GM12891 (cell line): Measurements from ENCODE around the gene YPEL4.
"Not testable (repeated sequence)": the region's sequence is repeated elsewhere in the genome, so short reads cannot be mapped to it uniquely, and the experiment has no call there.

Experiments
- DNase-seq: peaks from one replicate; pipeline ENCODE4 v3.0.0; 2011; ENCODE audit warnings: low spot score; ENCODE audit not compliant: insufficient read length
- FAIRE-seq: peaks from 2 replicates; lab custom pipeline; 2011; peaks lifted over from hg19 to GRCh38; lab: Jason Lieb, UNC
- PAX5 ChIP-seq: IDR thresholded peaks from 2 replicates; pipeline ENCODE4 v1.6.1; 2011; ENCODE audit warnings: low read length, moderate library complexity, mild to moderate bottlenecking; ENCODE audit not compliant: insufficient read depth, severe bottlenecking
- POLR2A ChIP-seq: IDR thresholded peaks from 2 replicates; pipeline ENCODE4 v1.6.1; 2011; ENCODE audit warnings: low read depth, low read length, control low read depth
- POLR2AphosphoS5 ChIP-seq: IDR thresholded peaks from 2 replicates; pipeline ENCODE4 v1.6.1; 2011; ENCODE audit warnings: low read depth, low read length, control low read depth
- POU2F2 ChIP-seq: IDR thresholded peaks from 2 replicates; pipeline ENCODE4 v1.6.1; 2011; ENCODE audit warnings: low read depth, mild to moderate bottlenecking, control low read depth, low read length, moderate library complexity
- SPI1 ChIP-seq: IDR thresholded peaks from 2 replicates; pipeline ENCODE4 v1.6.1; 2011; ENCODE audit warnings: low read depth, low read length, control low read depth
- TAF1 ChIP-seq: IDR thresholded peaks from 2 replicates; pipeline ENCODE4 v1.6.1; 2011; ENCODE audit warnings: low read depth, low read length, control low read depth

The YPEL4 gene

DNA sequence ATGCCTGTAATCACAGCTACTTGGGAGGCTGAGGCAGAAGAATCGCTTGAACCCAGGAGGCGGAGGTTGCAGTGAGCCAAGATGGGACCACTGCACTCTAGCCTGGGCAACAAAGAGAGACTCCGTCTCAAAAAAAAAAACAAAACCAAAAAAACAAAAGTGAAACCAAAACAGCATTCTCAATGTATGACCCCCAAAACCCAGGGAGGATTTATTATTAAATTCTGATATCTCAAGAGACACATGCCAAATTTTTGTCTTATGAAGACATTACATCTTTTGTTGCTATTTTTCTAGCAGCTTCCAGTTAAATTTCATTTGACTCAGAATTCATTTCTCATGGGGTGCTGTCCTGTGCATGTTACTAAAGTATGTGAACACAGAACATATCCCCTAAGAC lies 3.0 kb upstream of the YPEL4 start:
- DNase-seq: no peak
- TF ChIP-seq TAF1 (no peak), PAX5 (no peak), POLR2AphosphoS5 (no peak), POLR2A (no peak), POU2F2 (no peak), SPI1 (no peak)
- FAIRE-seq: no peak

DNA sequence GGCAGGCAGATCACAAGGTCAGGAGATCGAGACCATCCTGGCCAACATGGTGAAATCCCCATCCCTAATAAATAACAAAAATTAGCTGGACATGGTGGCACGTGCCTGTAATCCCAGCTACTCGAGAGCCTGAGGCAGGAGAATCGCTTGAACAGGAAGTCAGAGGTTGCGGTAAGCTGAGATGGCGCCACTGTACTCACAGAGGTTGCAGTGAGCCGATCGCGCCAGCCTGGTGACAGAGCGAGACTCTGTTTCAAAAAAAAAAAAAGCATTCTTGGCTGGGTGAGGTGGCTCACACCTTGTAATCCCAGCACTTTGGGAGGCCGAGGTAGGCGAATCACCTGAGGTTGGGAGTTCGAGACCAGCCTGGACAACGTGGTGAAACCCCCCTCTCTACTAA lies 2.5 kb upstream of the YPEL4 start:
- not testable (repeated sequence) for FAIRE-seq, DNase-seq

DNA sequence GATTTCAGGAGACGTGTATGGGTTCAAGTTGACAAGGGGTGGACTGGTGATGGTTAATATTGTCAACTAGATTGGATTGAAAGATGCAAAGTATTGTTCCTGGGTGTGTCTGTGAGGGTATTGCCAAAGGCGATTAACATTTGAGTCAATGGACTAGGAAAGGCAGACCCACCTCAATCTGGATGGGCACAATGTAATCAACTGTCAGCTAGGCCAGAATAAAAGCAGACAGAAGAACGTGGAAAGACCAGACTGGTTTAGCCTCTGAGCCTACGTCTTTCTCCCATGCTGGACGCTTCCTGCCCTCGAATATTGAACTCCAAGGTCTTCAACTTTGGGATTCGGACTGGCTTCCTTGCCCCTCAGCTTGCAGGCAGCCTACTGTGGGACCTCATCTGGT lies 1.7 kb upstream of the YPEL4 start:
- FAIRE-seq (no peak), DNase-seq (no peak)
- TF ChIP-seq POLR2AphosphoS5 (no peak), POLR2A (no peak), TAF1 (no peak), SPI1 (no peak), PAX5 (no peak), POU2F2 (no peak)

DNA sequence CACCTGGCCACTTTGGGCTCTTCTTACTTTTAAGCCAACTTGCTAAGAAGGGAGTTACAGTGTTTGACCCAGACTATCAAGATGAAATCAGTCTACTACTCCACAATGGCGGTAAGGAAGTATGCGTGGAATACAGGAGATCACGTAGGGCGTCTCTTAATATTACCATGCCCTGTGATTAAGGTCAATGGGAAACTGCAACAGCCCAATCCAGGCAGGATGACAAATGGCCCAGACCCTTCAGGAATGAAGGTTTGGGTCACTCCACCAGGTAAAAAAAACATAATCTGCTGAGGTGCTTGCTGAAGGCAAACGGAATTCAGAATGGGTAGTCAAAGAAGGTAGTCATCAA lies 1.0 kb upstream of the YPEL4 start:
- TF ChIP-seq POLR2A (no peak), POLR2AphosphoS5 (no peak)
- no peak for FAIRE-seq

GRCh38 chr11:57648801-57649735 lies 644 bp downstream of the YPEL4 start:
- TF ChIP-seq POLR2A: no peak
- no peak for TF ChIP-seq TAF1
- no peak for TF ChIP-seq SPI1
- DNase-seq (no peak), FAIRE-seq (no peak)

More for the DNA sequence above, 1.0 kb upstream of the YPEL4 start:
- no peak for DNase-seq

DNA sequence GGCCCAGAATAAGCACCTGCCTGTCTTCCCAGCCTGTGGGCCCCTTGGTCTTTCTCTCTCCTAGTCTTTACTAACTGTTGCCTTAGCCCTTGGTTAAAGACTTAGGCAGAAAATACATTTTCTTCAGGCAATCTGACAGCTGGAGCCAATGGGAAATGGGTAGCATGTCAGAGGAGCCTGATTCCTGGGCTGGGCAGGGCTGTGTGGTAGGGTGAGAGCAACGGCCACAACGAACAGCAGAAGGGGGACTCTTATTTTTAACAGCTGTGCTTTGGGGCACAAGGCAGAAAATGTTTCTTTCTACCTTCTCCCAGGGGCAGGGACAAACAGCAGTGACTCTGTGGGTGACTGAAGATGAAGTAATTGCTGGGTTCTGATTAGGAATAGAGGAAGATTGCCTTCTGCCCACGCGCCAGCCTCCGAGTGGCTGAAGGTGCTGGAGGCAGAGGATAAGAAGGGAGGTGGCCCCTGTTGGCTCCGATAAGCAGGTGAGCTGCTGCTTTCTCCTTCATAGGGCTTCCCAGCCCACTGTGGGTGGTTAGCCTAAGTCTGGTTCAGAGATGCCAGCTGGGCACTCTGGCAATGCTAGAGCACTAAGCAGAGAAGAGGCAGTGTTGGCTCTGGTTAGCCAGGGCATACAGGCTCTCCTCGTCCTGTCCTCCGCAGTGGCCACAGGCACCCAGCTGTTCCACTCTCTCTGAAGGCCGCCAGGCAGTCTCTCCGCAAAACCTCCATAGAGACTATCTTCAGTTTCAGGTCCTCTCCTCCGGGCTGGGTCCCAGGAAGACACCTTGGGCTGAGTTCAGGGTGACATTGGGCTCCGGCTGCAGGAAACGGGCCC lies 1.5 kb downstream of the YPEL4 start:
- no peak for TF ChIP-seq SPI1
- TF ChIP-seq PAX5: no peak
- no peak for TF ChIP-seq POU2F2
- no peak for TF ChIP-seq POLR2AphosphoS5
- no peak for TF ChIP-seq POLR2A
- DNase-seq: no peak

DNA sequence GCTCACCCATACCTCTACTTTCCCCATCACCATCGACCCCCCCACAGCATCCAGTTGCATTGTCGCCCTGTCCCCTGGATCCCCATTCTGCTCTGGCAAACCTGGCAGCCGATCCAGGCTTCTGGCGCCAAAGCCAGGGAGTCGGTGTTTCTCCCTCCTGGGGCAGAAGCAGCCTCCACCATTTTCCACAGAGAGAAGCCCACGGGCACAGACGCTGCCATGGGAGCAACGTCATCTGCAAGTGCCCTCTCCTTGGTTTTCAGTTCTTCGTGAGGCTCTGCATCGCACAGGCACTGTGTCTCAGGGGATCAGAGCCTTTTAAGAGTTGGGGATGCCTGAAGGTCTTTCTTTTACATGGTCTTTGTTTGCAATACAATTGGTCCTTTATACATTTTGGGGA lies 2.3 kb downstream of the YPEL4 start:
- no peak for TF ChIP-seq POLR2AphosphoS5
- DNase-seq (no peak), FAIRE-seq (no peak)

More for the DNA sequence above, 1.5 kb downstream of the YPEL4 start:
- no peak for FAIRE-seq

DNA sequence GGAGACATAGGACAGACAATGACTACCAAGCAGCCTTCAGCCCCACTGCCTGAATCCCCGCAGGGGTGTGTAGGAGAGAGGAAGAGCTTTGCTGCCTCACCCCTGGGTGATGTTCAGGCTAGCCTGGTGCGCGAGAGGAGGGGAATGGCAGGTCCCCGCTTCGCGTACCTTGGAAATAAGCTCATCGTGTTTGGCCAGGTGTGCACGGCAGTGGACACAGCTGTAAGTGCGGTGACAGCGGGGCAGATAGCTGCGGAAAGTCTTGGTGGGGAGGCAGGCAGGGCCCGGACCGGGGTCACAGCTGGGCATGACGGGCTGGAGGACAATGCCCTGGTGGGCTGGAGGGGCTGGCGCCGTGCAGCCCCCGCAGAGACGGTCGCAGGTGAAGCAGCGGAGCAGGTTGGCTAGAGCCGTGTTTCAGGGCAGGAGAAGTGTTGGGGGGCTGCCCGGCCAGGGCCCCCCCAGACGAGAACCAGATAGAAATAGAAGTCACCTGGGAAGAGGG lies 2.9 kb downstream of the YPEL4 start:
- no peak for FAIRE-seq
- TF ChIP-seq POLR2A: no peak
- no peak for TF ChIP-seq TAF1
- no peak for TF ChIP-seq PAX5
- no peak for TF ChIP-seq SPI1
- no peak for TF ChIP-seq POLR2AphosphoS5
- TF ChIP-seq POU2F2: no peak
- no peak for DNase-seq

- no peak for FAIRE-seq
- no peak for DNase-seq
- TF ChIP-seq POU2F2: no peak
- TF ChIP-seq POLR2A: no peak
- TF ChIP-seq POLR2AphosphoS5: no peak
- no peak for TF ChIP-seq TAF1
- TF ChIP-seq PAX5: no peak
- no peak for TF ChIP-seq SPI1
Measured at GRCh38 chr11:57646194-57646798, 3.4 kb downstream of the YPEL4 start.

- FAIRE-seq (no peak), DNase-seq (no peak)
- TF ChIP-seq POLR2A: no peak
Measured at GRCh38 chr11:57645689-57646085, 4.0 kb downstream of the YPEL4 start.
